Stomach smooth muscle (tissue), 2 donors: Measurements from ENCODE around the gene CTPS2.
"Not testable (repeated sequence)": the region's sequence is repeated elsewhere in the genome, so short reads cannot be mapped to it uniquely, and the experiment has no call there.

Source experiments
- H3K27ac ChIP-seq: one replicate; pipeline ENCODE4 v1.7.0; 2013; ENCODE audit warnings: mild to moderate bottlenecking, low read length, inconsistent platforms
- H3K27me3 ChIP-seq, 2 donors: one replicate each; pipeline ENCODE4 v1.7.0; 2013; ENCODE audit warnings: low read length in 2 of 2; ENCODE audit not compliant: insufficient read depth in 2 of 2, control insufficient read depth in 1 of 2
- H3K36me3 ChIP-seq, 2 donors: one replicate each; pipeline ENCODE4 v1.7.0; 2013; ENCODE audit warnings: low read length in 2 of 2; ENCODE audit not compliant: control insufficient read depth in 2 of 2, insufficient read depth in 2 of 2
- H3K4me1 ChIP-seq: one replicate; pipeline ENCODE4 v1.7.0; 2013; ENCODE audit warnings: low read length; ENCODE audit not compliant: control insufficient read depth, insufficient read depth
- H3K4me3 ChIP-seq, 2 donors: one replicate each; pipeline ENCODE4 v1.7.0; 2013; ENCODE audit warnings: low read length in 2 of 2
- H3K9ac ChIP-seq, 2 donors: one replicate each; pipeline ENCODE4 v1.7.0; 2013; ENCODE audit warnings: low read length in 2 of 2, mild to moderate bottlenecking in 1 of 2
- H3K9me3 ChIP-seq, 2 donors: one replicate each; pipeline ENCODE4 v1.7.0; 2013; ENCODE audit warnings: low read length in 2 of 2; ENCODE audit not compliant: control insufficient read depth in 2 of 2
- donor health status: healthy.
- donor health status: Pancreatic carcinoma.

Gene CTPS2

GRCh38 chrX:16606142-16606720 lies 106.2 kb downstream of the CTPS2 start:
- H3K27me3 ChIP-seq = no peaks in the 10 kb centered on the region
- H3K36me3 ChIP-seq = no peaks in the 10 kb centered on the region
- no peak overlapping the region for H3K4me3 ChIP-seq
- H3K9ac ChIP-seq = no peak overlapping the region
- H3K4me1 ChIP-seq = peaks cover 3% of the 10 kb centered on the region
- no peak overlapping the region for H3K27ac ChIP-seq
- peaks cover 0 to 3% of the 10 kb centered on the region in 2 donors for H3K9me3 ChIP-seq

- no peaks in the 10 kb centered on the region for H3K27me3 ChIP-seq
- H3K9ac ChIP-seq = no peak overlapping the region
- H3K9me3 ChIP-seq = peaks cover 0 to 3% of the 10 kb centered on the region in 2 donors
- H3K4me3 ChIP-seq = no peak overlapping the region
- H3K27ac ChIP-seq = no peak overlapping the region
- peaks cover 3% of the 10 kb centered on the region for H3K4me1 ChIP-seq
- H3K36me3 ChIP-seq = no peaks in the 10 kb centered on the region
Observed at GRCh38 chrX:16604337-16604736, 108.1 kb downstream of the CTPS2 start.

GRCh38 chrX:16603822-16604221 lies 108.6 kb downstream of the CTPS2 start:
- Histone ChIP-seq H3K9me3 (peaks cover 0 to 3% of the 10 kb centered on the region in 2 donors), H3K27ac (peak overlapping the region; percentile 33), H3K27me3 (no peaks in the 10 kb centered on the region), H3K4me1 (peaks cover 3% of the 10 kb centered on the region), H3K4me3 (no peak overlapping the region), H3K36me3 (no peaks in the 10 kb centered on the region), H3K9ac (no peak overlapping the region)

GRCh38 chrX:16603235-16603634 lies 109.2 kb downstream of the CTPS2 start:
- peak overlapping the region; percentile 33 for H3K27ac ChIP-seq
- not testable (repeated sequence) for H3K36me3 ChIP-seq, H3K9ac ChIP-seq, H3K4me1 ChIP-seq, H3K4me3 ChIP-seq, H3K27me3 ChIP-seq, H3K9me3 ChIP-seq

GRCh38 chrX:16601885-16602284 lies 110.6 kb downstream of the CTPS2 start:
- H3K9me3 ChIP-seq = peaks cover 0 to 3% of the 10 kb centered on the region in 2 donors
- peaks cover 3% of the 10 kb centered on the region for H3K4me1 ChIP-seq
- H3K9ac ChIP-seq = no peak overlapping the region
- H3K27me3 ChIP-seq = no peaks in the 10 kb centered on the region
- H3K27ac ChIP-seq = no peak overlapping the region
- no peak overlapping the region for H3K4me3 ChIP-seq
- H3K36me3 ChIP-seq = no peaks in the 10 kb centered on the region

- Histone ChIP-seq H3K4me1 (no peaks in the 10 kb centered on the region), H3K36me3 (no peaks in the 10 kb centered on the region), H3K4me3 (no peak overlapping the region), H3K27ac (no peak overlapping the region), H3K9ac (no peak overlapping the region), H3K27me3 (no peaks in the 10 kb centered on the region), H3K9me3 (no peaks in the 10 kb centered on the region)
Observed at GRCh38 chrX:16594490-16594889, 118.0 kb downstream of the CTPS2 start.

- Histone ChIP-seq H3K27me3 (no peaks in the 10 kb centered on the region), H3K9ac (no peak overlapping the region), H3K9me3 (no peaks in the 10 kb centered on the region), H3K4me3 (no peak overlapping the region), H3K4me1 (no peaks in the 10 kb centered on the region), H3K36me3 (peaks cover 0 to 2% of the 10 kb centered on the region in 2 donors), H3K27ac (no peak overlapping the region)
Observed at GRCh38 chrX:16593801-16594200, 118.7 kb downstream of the CTPS2 start.

GRCh38 chrX:16592194-16592770 lies 120.2 kb downstream of the CTPS2 start:
- Histone ChIP-seq H3K27ac (no peak overlapping the region), H3K9me3 (no peaks in the 10 kb centered on the region), H3K27me3 (no peaks in the 10 kb centered on the region), H3K4me3 (no peak overlapping the region), H3K36me3 (peaks cover 0 to 2% of the 10 kb centered on the region in 2 donors), H3K4me1 (no peaks in the 10 kb centered on the region), H3K9ac (no peak overlapping the region)

- peaks cover 0 to 2% of the 10 kb centered on the region in 2 donors for H3K36me3 ChIP-seq
- H3K27me3 ChIP-seq = peaks cover 0 to 1% of the 10 kb centered on the region in 2 donors
- H3K9ac ChIP-seq = no peak overlapping the region
- H3K9me3 ChIP-seq = no peaks in the 10 kb centered on the region
- no peaks in the 10 kb centered on the region for H3K4me1 ChIP-seq
- H3K27ac ChIP-seq = no peak overlapping the region
- no peak overlapping the region for H3K4me3 ChIP-seq
Observed at GRCh38 chrX:16589826-16590225, 122.6 kb downstream of the CTPS2 start.

GRCh38 chrX:16589211-16589610 lies 123.3 kb downstream of the CTPS2 start:
- Histone ChIP-seq H3K4me1 (no peaks in the 10 kb centered on the region), H3K9ac (no peak overlapping the region), H3K27me3 (peaks cover 0 to 3% of the 10 kb centered on the region in 2 donors), H3K36me3 (peaks cover 0 to 2% of the 10 kb centered on the region in 2 donors), H3K27ac (no peak overlapping the region), H3K4me3 (no peak overlapping the region), H3K9me3 (no peaks in the 10 kb centered on the region)

GRCh38 chrX:16588266-16588665 lies 124.2 kb downstream of the CTPS2 start:
- Histone ChIP-seq H3K9me3 (no peaks in the 10 kb centered on the region), H3K4me3 (no peak overlapping the region), H3K4me1 (no peaks in the 10 kb centered on the region), H3K27ac (no peak overlapping the region), H3K27me3 (peaks cover 0 to 3% of the 10 kb centered on the region in 2 donors), H3K9ac (no peak overlapping the region), H3K36me3 (peaks cover 0 to 2% of the 10 kb centered on the region in 2 donors)
